OCI-LY1 (cell line): ENCODE data around the gene ORAI3.

Experiments
- H2AFZ ChIP-seq: fragments of 200-600 bp; sonication (generic), shearing (Covaris generic); 2 replicates; pipeline ENCODE4 v1.6.0; 2014; ENCODE audit warnings: antibody characterized with exemption, mild to moderate bottlenecking, low read length
- H3F3A ChIP-seq: fragments of 200-600 bp; sonication (generic), shearing (Covaris generic); 2 replicates; pipeline ENCODE4 v1.6.0; 2014; ENCODE audit warnings: mild to moderate bottlenecking, antibody characterized with exemption, low read length, moderate library complexity; ENCODE audit not compliant: insufficient read depth
- H3K27ac ChIP-seq: fragments of 200-600 bp; sonication (generic); 2 replicates; pipeline ENCODE4 v1.5.1; 2014; ENCODE audit warnings: low read length, mixed run types, mild to moderate bottlenecking, low read depth; ENCODE audit not compliant: poor library complexity, severe bottlenecking
- H3K27me3 ChIP-seq: fragments of 200-600 bp; sonication (generic); 2 replicates; pipeline ENCODE4 v1.6.0; 2014; ENCODE audit warnings: antibody characterized with exemption, mild to moderate bottlenecking, low read length, moderate library complexity; ENCODE audit not compliant: insufficient read depth
- H3K36me3 ChIP-seq: fragments of 200-600 bp; sonication (generic); 2 replicates; pipeline ENCODE4 v1.6.1; 2014; ENCODE audit warnings: mild to moderate bottlenecking, antibody characterized with exemption, low read length, moderate library complexity, mixed read lengths; ENCODE audit not compliant: insufficient read depth
- H3K4me1 ChIP-seq: fragments of 200-600 bp; sonication (generic); 2 replicates; pipeline ENCODE4 v1.5.1; 2014; ENCODE audit warnings: mild to moderate bottlenecking, low read length, moderate library complexity; ENCODE audit not compliant: insufficient read depth, severe bottlenecking
- H3K4me2 ChIP-seq: fragments of 200-600 bp; sonication (generic), shearing (Covaris generic); 2 replicates; pipeline ENCODE4 v1.6.1; 2014; ENCODE audit warnings: low read length
- H3K4me3 ChIP-seq: fragments of 200-600 bp; sonication (generic); 2 replicates; pipeline ENCODE4 v1.5.1; 2014; ENCODE audit warnings: low read length, low read depth, mild to moderate bottlenecking, mixed read lengths; ENCODE audit not compliant: poor library complexity, severe bottlenecking
- H3K79me2 ChIP-seq: fragments of 200-600 bp; shearing (Covaris generic); 2 replicates; pipeline ENCODE4 v1.6.1; 2016; ENCODE audit warnings: mixed run types, low read length, mixed read lengths; ENCODE audit not compliant: insufficient read depth
- H3K9ac ChIP-seq: fragments of 200-600 bp; sonication (generic), shearing (Covaris generic); 2 replicates; pipeline ENCODE4 v1.6.1; 2014; ENCODE audit warnings: mild to moderate bottlenecking, low read length, mixed read lengths
- H3K9me2 ChIP-seq: fragments of 200-600 bp; sonication (generic), shearing (Covaris generic); 2 replicates; pipeline ENCODE4 v1.6.1; 2014; ENCODE audit warnings: low read depth, mild to moderate bottlenecking, low read length, mixed read lengths
- H3K9me3 ChIP-seq: fragments of 200-600 bp; shearing (Covaris generic); 2 replicates; pipeline ENCODE4 v1.6.1; 2014; ENCODE audit warnings: low read length, mixed read lengths
- H4K20me1 ChIP-seq: fragments of 200-600 bp; sonication (generic), shearing (Covaris generic); 2 replicates; pipeline ENCODE4 v1.6.0; 2016; ENCODE audit warnings: mild to moderate bottlenecking, low read length; ENCODE audit not compliant: insufficient read depth
- CTCF ChIP-seq: fragments of 200-600 bp; sonication (generic), shearing (Covaris generic); IDR thresholded peaks from 2 replicates; pipeline ENCODE4 v1.5.1; 2017; ENCODE audit warnings: mild to moderate bottlenecking, antibody characterized with exemption, low read length, moderate library complexity, mixed read lengths
- EZH2 ChIP-seq: fragments of 200-600 bp; sonication (generic), shearing (Covaris generic); IDR thresholded peaks from 2 replicates; pipeline ENCODE4 v1.8.0; 2017; ENCODE audit warnings: borderline replicate concordance, mixed run types, mild to moderate bottlenecking, antibody characterized with exemption, low read length, moderate library complexity, mixed read lengths

ORAI3 gene

GRCh38 chr16:30992276-30992780 is 43.5 kb downstream of the ORAI3 start:
- H3K4me3 ChIP-seq = no peak overlapping the region
- peak overlapping the region; percentile 55 for H3K27ac ChIP-seq

GRCh38 chr16:30992931-30993816 is 44.3 kb downstream of the ORAI3 start:
- no peak overlapping the region; the same call in 1 of the 2 replicates for H3K9ac ChIP-seq
- no peaks in the 10 kb centered on the region for H3F3A ChIP-seq
- H3K4me2 ChIP-seq = peak overlapping the region; percentile 5; the same call in 1 of the 2 replicates
- no peak overlapping the region for H2AFZ ChIP-seq
- no peaks in the 10 kb centered on the region for H3K36me3 ChIP-seq
- H3K79me2 ChIP-seq = no peaks in the 10 kb centered on the region
- H3K27ac ChIP-seq = peak overlapping the region; percentile 55
- H4K20me1 ChIP-seq = no peaks in the 10 kb centered on the region
- TF ChIP-seq EZH2 = no peak
- TF ChIP-seq CTCF = no peak
- no peaks in the 10 kb centered on the region for H3K9me2 ChIP-seq
- no peaks in the 10 kb centered on the region for H3K27me3 ChIP-seq
- H3K4me1 ChIP-seq = peaks cover 47% of the 10 kb centered on the region
- no peaks in the 10 kb centered on the region for H3K9me3 ChIP-seq
- H3K4me3 ChIP-seq = no peak overlapping the region

More at GRCh38 chr16:30992276-30992780, 43.5 kb downstream of the ORAI3 start:
- Histone ChIP-seq H3K79me2 (no peaks in the 10 kb centered on the region), H3K9me3 (no peaks in the 10 kb centered on the region), H3K9ac (no peak overlapping the region; the same call in 1 of the 2 replicates), H3K27me3 (no peaks in the 10 kb centered on the region), H3F3A (no peaks in the 10 kb centered on the region), H3K9me2 (no peaks in the 10 kb centered on the region), H3K36me3 (no peaks in the 10 kb centered on the region), H2AFZ (no peak overlapping the region), H3K4me2 (peak overlapping the region; percentile 5; the same call in 1 of the 2 replicates), H3K4me1 (peaks cover 44% of the 10 kb centered on the region), H4K20me1 (no peaks in the 10 kb centered on the region)
- no peak for TF ChIP-seq EZH2

DNA sequence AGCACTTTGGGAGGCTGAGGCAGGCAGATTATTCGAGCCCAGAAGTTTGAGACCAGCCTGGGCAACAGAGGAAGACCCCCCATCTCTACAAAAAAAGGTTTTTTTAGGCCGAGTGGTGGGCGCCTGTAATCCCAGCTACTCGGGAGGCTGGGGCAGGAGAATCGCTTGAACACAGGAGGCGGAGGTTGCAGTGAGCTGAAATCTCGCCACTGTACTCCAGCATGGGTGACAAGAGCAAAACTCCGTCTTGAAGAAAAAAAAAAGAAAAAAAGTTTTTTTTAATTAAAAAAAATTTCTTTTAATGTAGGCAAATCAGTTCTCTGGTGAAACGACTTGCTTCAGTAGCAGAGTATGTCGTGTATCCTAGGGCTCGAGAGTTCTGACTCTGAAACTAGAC is 47.1 kb downstream of the ORAI3 start:
- H3K9me3 ChIP-seq = no peaks in the 10 kb centered on the region
- no peak overlapping the region for H2AFZ ChIP-seq
- H3K4me2 ChIP-seq = peak overlapping the region; percentile 81
- H3K79me2 ChIP-seq = no peaks in the 10 kb centered on the region
- peaks cover 28% of the 10 kb centered on the region for H3K4me1 ChIP-seq
- H3K27ac ChIP-seq = no peak overlapping the region
- peak overlapping the region; percentile 68; the same call in 1 of the 2 replicates for H3K9ac ChIP-seq
- H3K27me3 ChIP-seq = no peaks in the 10 kb centered on the region
- TF ChIP-seq EZH2 (no peak), CTCF (no peak)
- H3K9me2 ChIP-seq = no peaks in the 10 kb centered on the region
- H3K36me3 ChIP-seq = no peaks in the 10 kb centered on the region
- peak overlapping the region; percentile 69 for H3K4me3 ChIP-seq
- no peaks in the 10 kb centered on the region for H4K20me1 ChIP-seq
- no peaks in the 10 kb centered on the region for H3F3A ChIP-seq
